Neutrophil (primary cell): ENCODE measurements around the gene SCP2.

ENCODE experiments used
- H3K27ac ChIP-seq: fragments of 200-600 bp; sonication (generic); 2 replicates; pipeline ENCODE4 v1.5.1; 2016; ENCODE audit warnings: mild to moderate bottlenecking, moderate library complexity
- H3K27me3 ChIP-seq: fragments of 200-600 bp; sonication (generic); 2 replicates; pipeline ENCODE4 v1.6.0; 2016; ENCODE audit warnings: mild to moderate bottlenecking
- H3K36me3 ChIP-seq: fragments of 200-600 bp; sonication (generic); 2 replicates; pipeline ENCODE4 v1.5.1; 2017
- H3K4me1 ChIP-seq, 2 experiments: fragments of 200-600 bp in 1 of 2; sonication (generic) in 1 of 2; 1 replicate in 1 of 2; 2 replicates in 1 of 2; pipeline versions ENCODE4 v1.5.1 to v1.6.1; 2013 to 2016; ENCODE audit warnings: low read depth in 1 of 2, low read length in 1 of 2, mild to moderate bottlenecking in 1 of 2, moderate library complexity in 1 of 2; ENCODE audit not compliant: control insufficient read depth in 1 of 2, insufficient read depth in 1 of 2
- H3K4me3 ChIP-seq, 2 experiments: fragments of 200-600 bp in 1 of 2; sonication (generic) in 1 of 2; 1 replicate in 1 of 2; 2 replicates in 1 of 2; pipeline ENCODE4 v1.5.1; 2013 to 2016; ENCODE audit warnings: low read depth in 1 of 2, low read length in 1 of 2, mild to moderate bottlenecking in 1 of 2, moderate library complexity in 1 of 2
- H3K9me3 ChIP-seq: fragments of 200-600 bp; sonication (generic); 2 replicates; pipeline ENCODE4 v1.5.1; 2016
- TF ChIP-seq, protein P1 (sequence below): fragments of 200-600 bp; sonication (generic); IDR thresholded peaks from 2 replicates; pipeline ENCODE4 v1.5.1; 2016; ENCODE audit warnings: antibody characterized with exemption

SCP2 gene

DNA sequence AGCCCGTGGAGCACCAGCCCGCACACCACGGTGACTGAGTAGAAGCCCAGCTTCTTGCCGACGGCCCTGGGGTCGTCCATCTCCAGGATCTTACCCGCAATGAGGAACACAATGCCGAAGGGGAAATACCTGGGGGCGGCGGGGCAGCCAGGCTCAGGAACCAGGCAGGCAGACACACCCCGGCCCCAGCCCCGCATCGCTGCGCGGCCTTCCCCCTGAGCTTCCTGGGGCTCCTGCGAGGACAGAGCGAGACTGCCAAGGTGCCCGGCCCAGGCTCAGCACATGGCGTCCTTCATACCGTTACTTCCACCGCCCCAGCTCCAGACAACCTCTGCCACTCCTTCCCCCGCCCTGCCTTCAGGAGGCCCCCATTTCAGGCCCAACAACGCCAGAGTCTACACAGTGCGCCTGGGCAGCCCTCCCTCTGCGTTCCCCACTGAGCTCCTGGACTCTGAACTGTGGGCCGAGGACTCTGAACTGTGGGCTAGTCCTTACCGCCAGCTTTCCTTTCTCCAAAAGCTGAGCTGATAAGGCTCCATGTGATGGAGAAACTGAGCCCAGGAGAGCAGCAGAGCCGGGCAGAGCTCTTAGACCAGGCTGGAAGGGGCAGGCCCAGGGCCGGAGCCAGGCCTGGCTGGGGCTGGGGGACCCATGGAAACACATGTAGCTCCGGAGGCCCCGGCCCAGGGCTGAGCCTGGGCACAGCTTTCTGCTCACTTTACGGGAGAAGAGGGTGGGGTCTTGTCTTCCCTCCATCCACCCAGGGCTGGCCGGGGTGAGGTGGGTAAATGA is 165.8 kb downstream of the SCP2 start:
- Histone ChIP-seq H3K9me3 (no peaks in the 10 kb centered on the region), H3K36me3 (no peaks in the 10 kb centered on the region), H3K4me3 (no peak overlapping the region), H3K27ac (no peak overlapping the region), H3K4me1 (no peaks in the 10 kb centered on the region), H3K27me3 (no peaks in the 10 kb centered on the region)
- TF ChIP-seq, protein P1, sequence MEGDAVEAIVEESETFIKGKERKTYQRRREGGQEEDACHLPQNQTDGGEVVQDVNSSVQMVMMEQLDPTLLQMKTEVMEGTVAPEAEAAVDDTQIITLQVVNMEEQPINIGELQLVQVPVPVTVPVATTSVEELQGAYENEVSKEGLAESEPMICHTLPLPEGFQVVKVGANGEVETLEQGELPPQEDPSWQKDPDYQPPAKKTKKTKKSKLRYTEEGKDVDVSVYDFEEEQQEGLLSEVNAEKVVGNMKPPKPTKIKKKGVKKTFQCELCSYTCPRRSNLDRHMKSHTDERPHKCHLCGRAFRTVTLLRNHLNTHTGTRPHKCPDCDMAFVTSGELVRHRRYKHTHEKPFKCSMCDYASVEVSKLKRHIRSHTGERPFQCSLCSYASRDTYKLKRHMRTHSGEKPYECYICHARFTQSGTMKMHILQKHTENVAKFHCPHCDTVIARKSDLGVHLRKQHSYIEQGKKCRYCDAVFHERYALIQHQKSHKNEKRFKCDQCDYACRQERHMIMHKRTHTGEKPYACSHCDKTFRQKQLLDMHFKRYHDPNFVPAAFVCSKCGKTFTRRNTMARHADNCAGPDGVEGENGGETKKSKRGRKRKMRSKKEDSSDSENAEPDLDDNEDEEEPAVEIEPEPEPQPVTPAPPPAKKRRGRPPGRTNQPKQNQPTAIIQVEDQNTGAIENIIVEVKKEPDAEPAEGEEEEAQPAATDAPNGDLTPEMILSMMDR = no peak

DNA sequence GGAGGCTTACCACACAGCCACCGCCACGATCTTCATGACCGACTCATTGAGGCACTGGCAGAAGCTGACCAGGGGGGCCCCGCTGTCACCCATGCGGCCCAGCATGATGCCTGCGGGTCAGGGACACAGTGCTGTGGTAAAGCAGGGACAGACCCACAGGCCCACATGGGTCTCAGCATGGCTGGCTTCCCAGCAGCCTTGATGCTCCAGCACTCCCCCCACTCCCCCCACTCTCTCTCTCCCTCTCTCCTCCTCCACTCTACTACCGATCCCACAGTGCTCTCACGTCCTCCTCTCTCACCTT is 166.3 kb downstream of the SCP2 start:
- Histone ChIP-seq H3K4me1 (no peaks in the 10 kb centered on the region), H3K36me3 (no peaks in the 10 kb centered on the region), H3K27me3 (no peaks in the 10 kb centered on the region), H3K27ac (no peak overlapping the region), H3K4me3 (no peak overlapping the region), H3K9me3 (peaks cover 5% of the 10 kb centered on the region)
- TF ChIP-seq, protein P1 = no peak

- Histone ChIP-seq H3K27ac (no peak overlapping the region), H3K9me3 (peaks cover 5% of the 10 kb centered on the region), H3K27me3 (no peaks in the 10 kb centered on the region), H3K36me3 (no peaks in the 10 kb centered on the region), H3K4me1 (no peaks in the 10 kb centered on the region), H3K4me3 (no peak overlapping the region)
- TF ChIP-seq, protein P1 = no peak
Observed at GRCh38 chr1:53093778-53094532, 166.9 kb downstream of the SCP2 start.

DNA sequence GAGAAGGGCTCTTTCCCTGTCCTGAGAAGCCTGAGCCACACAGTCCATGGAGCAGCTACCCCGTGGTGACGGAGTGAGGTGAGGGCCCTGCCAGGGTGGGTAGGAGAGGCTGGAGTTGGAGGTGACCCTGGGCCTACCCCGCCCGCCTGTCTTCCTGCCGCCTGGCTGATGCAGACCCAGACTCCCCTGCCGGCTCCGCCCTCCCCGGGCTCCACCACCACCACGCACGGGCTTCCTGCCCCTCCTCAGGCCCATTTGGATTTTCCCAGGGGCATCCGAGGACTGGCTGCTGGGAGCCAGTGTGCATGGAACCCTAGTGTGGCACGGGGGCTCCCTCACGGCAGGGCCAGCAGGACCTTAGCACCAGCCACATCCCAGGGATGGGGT is 167.4 kb downstream of the SCP2 start:
- TF ChIP-seq, protein P1 = no peak
- H3K27me3 ChIP-seq = no peaks in the 10 kb centered on the region
- H3K9me3 ChIP-seq = peaks cover 5% of the 10 kb centered on the region
- H3K36me3 ChIP-seq = no peaks in the 10 kb centered on the region
- no peak overlapping the region for H3K27ac ChIP-seq
- H3K4me1 ChIP-seq = no peaks in the 10 kb centered on the region
- H3K4me3 ChIP-seq = no peak overlapping the region
